Suppressor macrophage (primary cell): Measurements from ENCODE around the gene CTSH.
A peak's percentile ranks its signal among the peaks of the same experiment; 100 is the strongest.
"Not testable (repeated sequence)": the region's sequence is repeated elsewhere in the genome, so short reads cannot be mapped to it uniquely, and the experiment has no call there.

ENCODE experiments used
- DNase-seq, 4 experiments: peaks; one replicate each; pipeline ENCODE4 v3.0.0-alpha.2; 2020 to 2022

CTSH gene

DNA sequence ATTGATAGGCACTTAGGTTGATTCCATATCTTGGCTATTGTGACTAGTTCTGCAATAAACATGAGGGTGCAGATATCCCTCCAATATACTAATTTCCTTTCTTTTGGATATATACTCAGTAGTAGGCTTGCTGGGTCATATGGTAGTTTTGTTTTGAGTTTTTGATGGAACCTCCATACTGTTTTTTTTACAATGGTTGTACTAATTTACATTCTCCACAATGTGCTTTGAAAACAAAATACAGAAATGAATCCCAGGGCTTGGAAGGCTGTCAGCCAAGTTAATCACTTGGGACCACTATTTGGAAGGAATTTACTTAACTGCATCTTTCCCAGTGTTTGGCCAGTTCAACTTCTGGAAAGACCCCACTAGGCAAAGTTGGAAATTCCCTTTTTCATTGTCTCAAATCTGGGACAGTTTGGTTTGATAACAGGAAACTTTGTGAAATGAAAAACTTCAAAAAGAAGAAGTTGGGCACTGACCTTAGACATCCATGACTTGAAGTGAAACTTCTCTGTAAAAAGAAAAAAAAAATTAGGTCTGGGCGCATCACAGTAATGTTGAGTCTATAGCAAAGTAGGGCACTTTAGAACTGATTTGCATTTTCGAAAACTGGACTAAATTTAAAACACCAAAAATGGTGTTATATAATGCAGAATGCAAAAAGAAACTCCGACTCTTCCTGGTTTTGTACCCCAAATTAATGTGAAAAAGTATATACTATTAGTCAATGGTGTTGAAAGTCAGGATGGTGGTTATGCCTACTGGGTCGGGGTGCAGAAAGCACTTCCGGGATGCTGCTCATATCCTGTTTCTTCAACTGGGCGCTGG, 6.0 kb downstream of the CTSH start:
- peak; percentile 65 to 86 (median 80) for DNase-seq

DNA sequence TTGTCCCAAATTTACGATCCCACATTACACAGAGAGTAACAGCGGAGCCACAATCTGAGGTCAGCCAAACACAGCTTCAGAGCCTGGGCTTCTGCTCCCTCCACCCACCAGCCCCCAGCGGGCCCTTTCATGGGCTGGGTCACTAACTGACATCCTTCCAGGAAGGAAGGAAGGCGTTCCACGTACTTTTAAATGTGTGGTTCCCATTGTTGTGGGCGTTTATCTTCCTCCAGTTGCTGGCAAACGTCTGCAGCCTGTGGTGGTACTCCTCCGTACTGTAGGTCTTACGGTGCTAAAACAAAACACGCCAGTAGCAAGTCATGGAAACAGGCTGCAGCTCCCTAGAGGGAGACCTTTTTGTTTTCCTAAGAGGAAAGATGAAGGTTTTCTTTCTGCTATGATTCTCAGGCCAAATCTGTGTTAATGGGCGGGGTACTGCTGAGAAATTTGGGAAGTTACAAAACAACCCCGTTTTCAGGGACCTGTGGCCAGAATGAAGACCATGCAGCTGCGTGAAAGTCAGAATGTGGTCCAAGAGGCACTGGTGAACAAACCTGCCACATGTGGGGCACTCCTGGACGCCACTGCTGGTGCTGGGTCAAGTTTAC, 7.6 kb downstream of the CTSH start:
- DNase-seq = peak; percentile 78 to 93 (median 86)

DNA sequence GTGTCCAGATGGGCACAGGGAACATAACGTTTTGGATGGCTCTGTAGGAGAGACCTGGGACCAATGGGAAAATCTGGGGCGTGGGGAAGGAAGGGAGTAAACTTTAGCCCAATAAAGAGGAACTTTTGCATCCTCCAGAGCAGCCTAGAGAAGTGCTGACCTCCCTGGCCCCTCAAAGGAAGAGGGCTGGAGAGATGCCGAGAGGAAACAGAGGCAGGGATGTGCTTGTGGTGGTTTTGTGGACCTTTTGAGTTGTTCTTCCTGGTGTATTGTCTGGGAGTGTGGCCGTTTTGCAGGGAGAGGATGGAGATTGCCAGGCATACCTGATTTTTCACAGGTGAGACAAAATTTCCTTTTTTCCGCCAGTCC, 10.2 kb downstream of the CTSH start:
- no peak for DNase-seq

- no peak for DNase-seq
Observed at GRCh38 chr15:78933823-78934654, 10.8 kb downstream of the CTSH start.

GRCh38 chr15:78933187-78933822, 11.5 kb downstream of the CTSH start:
- DNase-seq = no peak

DNA sequence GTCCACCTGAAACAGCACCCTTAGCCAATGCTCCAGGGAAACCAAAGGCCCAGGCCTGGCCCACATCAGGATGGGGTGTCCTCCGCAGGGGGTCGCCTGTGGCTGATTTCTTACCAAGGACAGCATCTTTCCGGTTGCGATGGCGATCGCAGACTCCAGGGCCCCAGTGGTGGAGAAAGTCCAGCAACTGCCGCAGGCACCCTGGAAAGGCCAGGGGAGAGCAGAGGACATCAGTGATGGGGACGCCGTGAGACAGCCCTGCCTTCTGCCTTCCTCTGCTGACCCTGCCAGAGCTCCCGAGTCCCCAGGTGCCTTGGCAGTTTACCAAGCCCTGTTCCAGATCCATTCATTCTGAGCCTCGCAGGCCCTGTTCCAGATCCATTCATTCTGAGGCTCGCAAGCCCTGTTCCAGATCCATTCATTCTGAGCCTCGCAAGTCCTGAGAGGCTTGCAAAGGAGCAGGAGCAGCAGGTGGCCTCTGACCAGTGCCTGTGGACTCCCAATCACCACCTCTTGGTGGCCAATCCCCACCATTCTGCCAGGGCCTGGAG, 12.5 kb downstream of the CTSH start:
- DNase-seq = no peak

GRCh38 chr15:78931439-78932257, 13.2 kb downstream of the CTSH start:
- no peak for DNase-seq

- DNase-seq = no peak
Observed at GRCh38 chr15:78930577-78931388, 14.1 kb downstream of the CTSH start.

- DNase-seq = no peak
Observed at GRCh38 chr15:78929536-78930264, 15.1 kb downstream of the CTSH start.

GRCh38 chr15:78928616-78929093, 16.2 kb downstream of the CTSH start:
- no peak for DNase-seq

GRCh38 chr15:78928176-78928575, 16.7 kb downstream of the CTSH start:
- not testable (repeated sequence) for DNase-seq

- DNase-seq = peak; percentile 84 to 95 (median 88)
Observed at GRCh38 chr15:78927077-78927790, 17.6 kb downstream of the CTSH start.

GRCh38 chr15:78925956-78926743, 18.7 kb downstream of the CTSH start:
- DNase-seq = no peak

DNA sequence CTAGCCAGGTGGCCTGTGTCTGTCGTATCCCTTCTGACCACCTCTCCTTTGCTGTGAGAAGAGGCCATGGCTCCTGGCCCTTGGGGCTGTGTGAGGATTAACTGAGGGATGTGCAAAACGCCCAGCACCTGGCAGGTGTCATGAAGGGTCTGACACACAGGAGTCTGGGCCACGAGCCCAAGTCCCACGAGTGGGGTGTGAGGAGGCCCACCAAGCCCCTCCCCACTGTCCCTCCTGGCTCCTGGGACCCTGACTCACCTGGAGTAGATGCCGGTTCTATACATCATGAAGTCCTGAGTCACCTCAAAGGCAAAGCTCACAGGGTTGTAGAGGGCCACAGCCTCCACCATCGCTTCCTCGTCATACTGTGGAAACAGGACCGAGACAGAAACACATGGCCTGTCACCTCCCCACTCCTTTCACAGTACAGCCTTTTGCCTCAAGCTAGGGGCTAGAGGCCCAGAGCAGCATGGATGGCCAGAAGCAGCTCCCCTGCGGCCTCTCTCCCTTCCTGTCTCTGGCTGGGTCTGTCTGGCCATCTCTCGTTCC, 19.7 kb downstream of the CTSH start:
- no peak for DNase-seq

GRCh38 chr15:78923480-78924360, 21.1 kb downstream of the CTSH start:
- no peak for DNase-seq

DNA sequence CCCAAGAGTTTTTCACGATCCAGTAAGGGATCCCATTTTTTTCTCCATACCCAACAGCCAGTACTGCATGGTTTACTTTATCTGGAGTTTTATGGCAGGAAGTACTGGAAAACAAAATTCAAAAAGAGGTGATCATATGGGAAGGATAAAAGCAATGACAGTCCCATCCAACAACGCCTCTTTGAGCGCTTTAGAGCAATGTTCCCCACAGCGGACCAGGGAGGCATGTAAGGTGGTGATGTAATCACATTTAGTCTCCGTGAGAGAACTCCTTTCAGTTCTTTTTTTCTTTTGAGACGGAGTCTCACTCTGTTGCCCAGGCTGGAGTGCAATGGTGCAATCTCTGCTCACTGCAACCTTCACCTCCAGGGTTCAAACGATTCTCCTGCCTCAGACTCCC, 21.8 kb downstream of the CTSH start:
- DNase-seq = peak in 3 of 4 experiments; percentile 61 to 73 (median 68)

GRCh38 chr15:78922527-78922926, 22.3 kb downstream of the CTSH start:
- no peak for DNase-seq
